Measurements from ENCODE around the gene ACYP2.
A peak's percentile ranks its signal among the peaks of the same experiment; 100 is the strongest.
"Not testable (repeated sequence)": the region's sequence is repeated elsewhere in the genome, so short reads cannot be mapped to it uniquely, and the experiment has no call there.

The ACYP2 gene
- 9.3 to 13.2 (median 10.4) reads per million in 4 donors for total RNA-seq

DNA sequence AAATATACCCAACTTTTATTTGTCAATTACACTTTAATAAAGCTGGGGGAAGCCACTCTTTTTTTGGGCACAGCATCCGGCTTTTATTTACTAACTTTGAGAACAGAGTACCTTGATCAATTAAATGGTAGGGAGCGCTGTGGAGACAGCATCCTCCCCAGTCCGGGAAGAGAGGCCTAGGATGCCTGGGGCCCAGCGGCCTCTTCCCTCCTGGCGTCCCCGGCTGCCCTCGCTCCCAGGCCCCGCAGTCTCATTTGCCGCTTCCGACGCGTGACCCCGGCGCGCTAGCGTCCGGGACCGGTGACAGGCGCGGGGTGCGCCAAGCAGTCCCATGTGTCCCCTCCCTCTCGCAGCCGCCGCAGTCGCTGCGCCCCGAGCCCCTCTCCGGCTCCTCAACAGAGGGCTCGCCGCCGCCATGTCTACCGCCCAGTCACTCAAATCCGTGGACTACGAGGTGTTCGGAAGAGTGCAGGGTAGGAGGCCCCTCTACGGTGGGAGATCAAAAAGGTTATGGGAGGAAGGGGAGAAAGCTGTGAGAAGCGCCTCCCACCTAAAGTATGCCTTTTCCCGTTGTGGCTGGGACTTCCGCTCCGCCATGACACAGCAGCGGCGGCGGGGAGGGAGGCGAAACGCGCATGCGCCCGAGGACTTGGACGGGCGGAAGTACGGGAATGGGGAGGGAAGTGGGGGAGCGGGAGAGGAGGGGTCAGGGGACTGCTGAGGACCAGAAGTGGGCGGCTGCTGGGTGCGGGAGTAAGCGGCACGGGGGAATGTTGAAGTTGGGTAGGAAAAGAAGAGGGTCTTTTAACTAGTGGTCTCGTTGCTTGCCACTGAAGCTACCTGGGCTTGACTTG lies at the start of gene ACYP2:
Gene ACYP2, plus strand, starts transcription at position 332 of the 854 bp plus-strand sequence.
- DNase-seq: peak; percentile 80 to 93 (median 86)

DNA sequence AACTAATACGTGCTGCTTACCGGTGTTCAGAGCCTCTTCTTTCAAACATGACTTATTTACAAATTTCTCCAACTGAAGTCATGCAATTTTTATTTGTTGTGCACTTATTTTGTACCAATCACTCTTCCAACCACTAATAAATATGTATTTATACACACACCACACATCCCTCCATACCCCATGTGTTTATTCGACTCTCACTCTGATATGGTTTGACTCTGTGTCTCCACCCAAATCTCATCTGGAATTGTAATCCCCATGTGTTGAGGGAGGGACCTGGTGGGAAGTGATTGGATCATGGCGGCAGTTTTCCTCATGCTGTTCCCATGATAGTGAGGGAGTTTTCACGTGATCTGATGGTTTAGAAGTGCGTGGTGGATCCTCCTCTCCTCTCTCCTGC lies 49.5 kb upstream of the ACYP2 start:
- no peak for DNase-seq

DNA sequence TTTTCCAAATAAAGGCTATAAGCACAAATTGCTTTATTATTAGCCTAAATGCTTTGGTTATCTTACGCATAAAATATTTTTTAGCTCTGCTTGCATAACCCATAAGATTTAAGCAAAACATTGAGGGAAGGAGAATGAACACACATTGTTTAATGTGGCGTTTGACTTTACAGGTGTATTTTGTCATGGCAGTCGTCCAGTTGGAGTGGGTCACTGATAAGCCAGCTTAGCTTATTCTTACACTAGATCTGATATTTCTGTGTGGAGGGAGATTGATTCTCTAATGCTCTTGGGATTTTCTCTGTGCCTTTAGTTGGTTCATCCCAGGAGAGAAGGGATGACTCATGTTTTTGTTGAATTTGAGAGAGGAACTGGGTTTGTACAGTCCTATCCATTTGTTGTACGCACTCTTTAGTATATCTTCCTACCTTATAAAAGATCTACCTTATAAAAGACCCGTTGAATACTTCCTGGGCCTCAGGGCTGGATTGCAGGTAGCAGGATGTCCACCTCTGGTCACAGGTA lies 47.5 kb upstream of the ACYP2 start:
- DNase-seq: no peak

DNA sequence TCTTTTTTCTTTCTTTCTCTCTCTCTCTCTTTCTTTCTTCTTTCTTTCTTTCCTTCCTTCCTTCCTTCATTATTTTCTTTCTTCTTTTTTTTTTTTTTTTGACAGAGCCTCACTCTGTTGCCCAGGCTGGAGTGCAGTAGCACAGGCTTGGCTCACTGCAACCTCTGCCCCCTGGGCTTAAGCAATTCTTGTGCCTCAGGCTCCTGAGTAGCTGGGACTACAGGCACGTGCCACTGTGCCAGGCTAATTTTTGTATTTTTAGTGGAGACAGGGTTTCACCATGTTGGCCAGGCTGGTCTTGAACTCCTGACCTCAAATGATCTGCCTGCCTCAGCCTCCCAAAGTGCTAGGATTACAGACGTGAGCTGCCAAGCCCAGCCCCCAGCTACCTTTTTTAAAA lies 42.9 kb upstream of the ACYP2 start:
- not testable (repeated sequence) for DNase-seq

DNA sequence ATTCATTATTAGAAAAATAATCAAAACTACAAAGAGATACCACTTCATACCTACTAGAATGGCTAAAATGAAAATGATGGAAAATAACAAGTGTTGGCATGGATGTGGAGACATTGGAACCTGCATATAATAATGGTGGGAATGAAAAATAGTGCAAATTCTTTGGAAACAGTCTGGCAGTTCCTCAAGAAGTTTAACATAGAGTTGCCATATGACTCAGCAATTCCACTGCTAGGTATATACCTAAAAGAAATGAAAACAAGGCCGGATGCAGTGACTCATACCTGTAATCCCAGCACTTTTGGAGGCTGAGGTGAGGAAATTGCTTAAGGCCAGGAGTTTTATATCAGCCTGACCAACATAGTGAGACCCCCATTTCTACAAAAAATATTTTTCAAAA lies 41.6 kb upstream of the ACYP2 start:
- DNase-seq: peak in 1 of 5 donors; percentile 74

DNA sequence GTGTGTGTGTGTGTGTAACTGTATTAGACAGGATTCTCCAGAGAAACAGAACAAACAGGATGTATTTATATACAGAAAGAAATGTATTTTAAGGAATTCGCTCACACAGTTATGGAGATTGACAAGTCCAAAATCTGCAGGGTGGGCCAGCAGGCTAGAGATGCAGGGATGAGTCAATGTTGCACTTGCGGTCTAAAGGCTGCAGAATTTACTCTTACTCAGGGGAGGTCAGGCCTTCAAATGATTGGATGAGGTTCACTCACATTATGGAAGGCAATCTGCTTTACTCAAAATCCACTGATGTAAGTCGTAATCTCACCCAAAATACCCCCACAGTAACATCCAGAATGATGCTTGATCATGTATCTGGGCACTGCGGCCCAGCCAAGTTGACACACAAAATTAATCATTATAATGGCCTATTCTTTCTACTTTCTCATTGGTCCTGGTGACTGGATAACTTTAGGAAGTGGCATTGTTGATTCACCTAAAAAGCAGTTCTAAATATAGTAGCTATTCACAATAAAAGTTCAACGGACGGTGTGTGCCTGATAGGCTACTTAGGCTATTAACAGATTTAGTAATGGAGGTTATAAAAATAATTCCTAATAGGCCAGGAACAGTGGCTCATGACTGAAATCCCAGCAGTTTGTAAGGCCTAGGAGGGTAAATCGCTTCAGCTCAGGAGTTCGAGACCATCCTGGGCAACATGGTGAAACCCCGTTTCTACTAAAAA lies 40.6 kb upstream of the ACYP2 start:
- no peak for DNase-seq

DNA sequence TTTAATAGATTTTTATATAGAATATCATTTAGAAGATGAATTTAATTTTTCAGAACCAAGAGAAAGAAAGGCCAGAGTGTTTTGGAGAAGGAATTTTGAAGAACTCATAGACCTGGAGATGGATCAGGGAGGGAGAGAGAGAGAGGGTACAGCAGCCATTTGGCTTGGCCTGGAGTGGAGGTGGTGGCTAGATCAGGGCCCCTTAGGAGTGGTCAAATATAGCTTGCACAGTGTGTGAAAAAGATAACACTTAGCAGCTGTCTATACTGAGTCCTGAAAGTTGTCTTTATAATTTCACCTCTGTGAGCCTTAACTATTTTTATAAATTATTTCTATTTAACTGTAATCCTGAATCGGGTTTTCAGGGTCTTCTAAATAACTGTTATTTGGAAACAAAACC lies 38.8 kb upstream of the ACYP2 start:
- DNase-seq: no peak

DNA sequence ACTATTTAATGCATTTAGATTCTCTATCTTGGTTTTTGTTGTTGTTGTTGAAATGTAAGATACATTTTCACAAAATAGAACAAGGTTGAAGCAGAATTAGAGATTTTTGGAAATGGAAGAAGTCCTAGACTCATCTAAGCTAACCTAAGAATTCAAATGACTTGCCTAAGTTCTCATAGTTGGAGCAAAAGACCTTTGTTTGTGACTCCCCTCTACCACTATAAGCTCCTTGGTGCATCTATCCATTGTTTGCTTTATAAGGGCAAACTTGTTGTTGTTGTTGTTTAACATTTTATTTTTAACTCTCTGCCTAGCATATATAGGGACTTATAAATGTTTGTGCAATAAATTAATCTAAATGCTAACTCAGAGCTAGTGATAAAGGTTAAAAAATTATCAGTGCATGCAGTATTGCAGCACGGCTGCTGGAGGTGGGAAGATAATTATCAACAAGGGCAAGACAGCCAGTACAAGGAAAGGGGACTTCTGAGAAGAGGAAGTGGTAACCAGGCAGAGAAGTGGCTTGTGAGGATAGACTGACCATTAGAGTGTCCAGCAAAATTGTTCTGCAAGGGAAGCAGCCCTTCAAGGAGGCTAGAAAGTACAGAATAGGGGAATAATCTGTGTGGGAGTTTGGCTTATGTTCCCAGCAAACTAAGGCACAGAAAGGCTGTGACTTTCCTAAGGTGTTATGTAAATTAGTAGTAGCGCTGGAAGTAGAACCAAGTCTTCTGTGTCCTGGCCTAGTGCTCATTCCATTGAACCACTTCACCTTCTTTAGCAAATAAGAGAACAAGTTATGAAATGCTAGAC lies 38.1 kb upstream of the ACYP2 start:
- no peak for DNase-seq

DNA sequence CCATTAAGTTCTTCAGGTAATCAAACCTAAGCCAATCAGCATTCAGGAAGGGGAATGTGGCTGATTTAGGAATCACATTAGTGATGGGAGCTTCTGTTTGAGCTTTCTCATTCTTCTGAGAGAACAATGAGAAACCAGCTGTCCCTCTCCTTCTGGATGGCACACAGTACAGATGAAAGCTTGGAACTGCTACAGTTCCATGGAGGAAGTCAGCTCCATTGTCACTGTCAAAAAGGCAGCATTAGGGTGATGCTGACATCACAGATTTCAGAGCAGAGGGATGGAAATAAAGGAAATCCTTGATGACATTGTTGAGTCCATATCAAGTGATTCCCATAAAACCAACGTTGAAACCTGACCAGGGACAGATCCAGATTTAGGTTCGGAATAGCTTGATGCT lies 36.1 kb upstream of the ACYP2 start:
- DNase-seq: no peak

DNA sequence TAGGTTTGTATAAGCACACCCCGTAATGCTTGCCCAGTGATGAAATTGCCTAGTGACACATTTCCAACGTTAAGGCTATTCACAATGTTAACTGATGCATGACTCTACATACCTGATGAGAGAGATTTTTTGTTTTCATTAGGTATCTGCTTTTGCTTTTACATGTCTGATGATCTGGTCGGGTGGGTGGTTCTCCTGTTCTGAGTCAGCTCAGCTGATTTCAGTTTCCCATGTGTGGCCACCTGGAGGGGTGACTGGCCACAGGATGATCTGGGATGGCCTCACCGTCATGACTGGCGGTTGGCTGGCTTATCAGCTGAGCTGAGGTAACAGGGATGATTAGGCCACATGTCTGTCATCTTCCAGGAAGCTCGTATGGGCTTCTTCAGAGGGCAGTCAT lies 33.8 kb upstream of the ACYP2 start:
- DNase-seq: peak in 1 of 5 donors; percentile 78

DNA sequence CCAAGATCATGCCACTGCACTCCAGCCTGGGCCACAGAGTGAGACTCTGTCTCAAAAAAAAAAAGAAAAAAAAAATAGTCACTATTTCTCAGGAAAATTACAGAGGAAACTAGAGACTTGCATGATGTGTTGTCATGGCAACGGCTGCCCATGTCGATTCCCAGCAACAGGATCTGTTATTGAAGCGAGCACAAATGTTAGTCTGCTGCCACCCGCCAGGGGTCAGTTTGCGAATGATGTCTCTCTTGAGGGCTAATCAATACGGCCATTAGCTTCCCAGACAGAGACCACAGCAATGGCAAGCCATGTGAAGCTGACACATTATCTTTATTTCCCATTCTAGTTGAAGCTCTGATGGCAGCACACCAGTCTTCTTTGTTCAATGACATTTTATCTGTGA lies 32.4 kb upstream of the ACYP2 start:
- no peak for DNase-seq

DNA sequence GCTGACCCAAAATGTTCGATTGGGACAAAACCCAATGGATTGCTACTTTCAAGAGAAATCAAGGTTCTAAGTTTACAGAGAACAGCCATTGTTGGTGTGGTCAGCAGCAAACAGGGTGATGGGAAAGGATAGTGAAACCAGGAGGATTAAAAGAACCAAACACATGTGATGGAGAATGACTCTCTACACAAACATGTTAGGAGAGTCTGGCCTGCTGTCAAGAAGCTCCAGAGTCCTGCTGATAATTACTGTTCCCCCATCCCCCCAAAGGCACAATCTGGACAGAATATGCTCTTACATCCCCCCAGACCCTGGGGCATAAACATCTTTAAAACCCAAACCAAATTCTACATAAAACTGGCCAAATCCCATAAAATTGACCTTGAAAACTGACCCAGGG lies 32.0 kb upstream of the ACYP2 start:
- DNase-seq: no peak

DNA sequence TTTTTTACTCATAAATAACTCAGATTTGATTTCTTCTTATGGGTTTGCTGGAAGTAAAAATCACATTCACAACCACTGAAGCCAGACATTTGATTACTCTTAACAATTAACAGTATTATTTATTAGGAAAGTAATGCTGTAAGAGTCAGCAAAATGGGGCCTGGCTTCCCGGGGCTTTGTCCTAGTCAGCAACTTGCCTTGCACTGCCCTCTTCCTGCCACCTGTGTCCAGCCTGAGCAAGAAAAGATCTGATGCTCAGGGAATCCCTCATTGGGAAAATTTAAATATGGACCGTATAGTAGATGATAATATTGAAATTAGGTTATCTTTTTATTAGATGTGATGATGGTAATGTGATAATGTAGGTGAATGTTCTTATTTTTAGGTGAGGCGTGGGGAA lies 30.8 kb upstream of the ACYP2 start:
- no peak for DNase-seq

DNA sequence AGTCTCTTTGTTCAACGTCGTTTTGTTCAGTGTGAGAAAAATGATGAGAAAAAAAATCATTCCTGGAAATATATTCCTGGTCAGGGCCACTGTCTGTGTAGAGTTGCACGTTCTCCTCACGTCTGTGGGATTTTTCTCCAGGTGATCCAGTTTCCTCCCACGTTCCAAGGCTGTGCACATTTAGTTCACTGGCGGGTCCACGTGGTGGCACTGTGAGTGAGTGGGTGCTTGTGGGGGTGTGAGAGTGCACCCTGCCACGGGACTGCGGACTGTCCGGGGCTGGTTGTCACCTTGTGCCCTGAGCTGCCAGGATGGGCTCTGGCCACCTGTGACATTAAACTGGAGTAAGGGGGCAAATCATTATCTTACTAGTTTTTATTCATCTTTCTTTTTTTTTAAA lies 30.3 kb upstream of the ACYP2 start:
- no peak for DNase-seq

DNA sequence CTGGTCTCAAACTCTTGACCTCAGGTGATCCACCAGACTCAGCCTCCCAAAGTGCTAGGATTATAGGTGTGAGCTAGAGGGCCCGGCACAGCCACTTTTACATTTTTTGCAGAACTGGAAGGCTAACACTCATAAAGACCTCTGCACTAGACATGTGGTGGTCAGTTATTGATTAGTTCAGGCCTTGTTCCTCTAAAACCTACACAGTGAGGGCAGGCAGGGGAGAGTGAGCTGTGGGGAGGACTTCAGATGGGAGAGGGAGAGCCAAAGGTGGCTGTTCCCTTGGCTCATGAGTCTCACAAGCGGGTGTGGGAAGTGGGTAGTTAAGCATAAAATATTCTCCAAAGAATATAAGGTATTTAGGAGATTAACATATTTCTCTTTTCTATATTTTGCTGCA lies 29.3 kb upstream of the ACYP2 start:
- no peak for DNase-seq

DNA sequence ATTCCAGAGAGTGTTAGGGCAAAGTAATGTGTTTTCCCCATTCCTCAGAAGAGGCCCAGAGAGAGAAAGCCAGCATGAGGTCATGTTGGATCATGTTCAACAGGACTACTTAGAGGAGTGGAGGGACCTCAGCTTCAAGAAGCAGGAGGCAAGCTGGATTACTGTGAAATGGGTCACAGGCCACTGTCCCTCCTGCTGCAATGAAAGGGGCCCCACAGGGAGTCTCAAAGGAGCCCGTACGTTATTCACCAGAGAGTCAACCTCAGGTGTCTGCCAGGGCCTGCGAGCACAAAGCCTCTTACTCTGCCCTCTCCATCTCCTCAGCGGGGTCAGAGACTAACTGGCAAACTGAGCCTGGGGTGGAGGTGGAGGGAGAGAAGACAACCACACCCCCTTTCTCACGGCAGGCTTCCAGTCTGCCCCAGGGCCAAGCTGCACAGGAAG lies 27.2 kb upstream of the ACYP2 start:
- DNase-seq: no peak

DNA sequence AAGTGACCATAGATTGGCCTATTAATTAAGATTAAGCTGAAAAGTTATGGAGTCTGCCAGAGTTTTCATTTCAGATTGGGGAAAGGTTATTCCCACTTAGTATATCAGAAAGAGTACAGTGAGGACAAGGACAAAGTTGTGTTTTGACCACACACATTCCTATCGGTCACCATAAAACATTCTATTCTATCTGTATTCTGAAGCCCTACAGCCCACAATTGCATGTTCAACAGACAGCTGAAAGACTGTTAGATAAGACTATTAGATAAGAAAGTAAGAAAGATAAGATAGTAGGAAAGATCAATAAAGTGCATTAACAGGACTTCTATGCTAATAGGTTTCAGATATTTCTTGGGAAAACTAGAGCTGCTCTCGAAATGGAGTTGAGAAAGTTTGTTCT lies 26.7 kb upstream of the ACYP2 start:
- no peak for DNase-seq

DNA sequence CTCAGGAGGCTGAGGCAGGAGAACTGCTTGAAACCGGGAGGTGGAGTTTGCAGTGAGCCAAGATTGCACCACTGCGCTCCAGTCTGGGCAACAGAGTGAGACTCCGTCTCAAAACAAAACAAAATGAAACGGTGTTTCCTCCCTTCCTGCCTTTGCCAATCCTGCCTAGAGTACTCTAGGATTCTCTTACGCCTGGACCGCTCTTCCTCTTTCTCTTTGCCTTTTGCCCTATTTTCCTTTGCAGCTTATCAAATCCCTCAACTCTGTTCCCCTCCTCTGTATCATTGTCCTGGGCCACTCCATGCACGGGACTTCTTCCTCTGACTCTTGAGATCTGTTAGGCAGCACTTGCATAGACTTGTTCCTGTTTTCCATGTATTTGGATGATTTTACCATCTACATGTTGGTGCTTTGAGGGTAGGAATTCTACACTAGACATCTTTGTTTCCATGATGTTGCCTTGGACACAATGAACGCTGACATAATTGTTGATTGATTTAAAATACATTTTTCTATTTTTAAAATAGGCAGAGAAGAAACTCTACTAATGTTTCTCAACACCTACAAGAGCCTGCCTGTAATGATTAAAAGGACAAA lies 24.8 kb upstream of the ACYP2 start:
- DNase-seq: no peak

DNA sequence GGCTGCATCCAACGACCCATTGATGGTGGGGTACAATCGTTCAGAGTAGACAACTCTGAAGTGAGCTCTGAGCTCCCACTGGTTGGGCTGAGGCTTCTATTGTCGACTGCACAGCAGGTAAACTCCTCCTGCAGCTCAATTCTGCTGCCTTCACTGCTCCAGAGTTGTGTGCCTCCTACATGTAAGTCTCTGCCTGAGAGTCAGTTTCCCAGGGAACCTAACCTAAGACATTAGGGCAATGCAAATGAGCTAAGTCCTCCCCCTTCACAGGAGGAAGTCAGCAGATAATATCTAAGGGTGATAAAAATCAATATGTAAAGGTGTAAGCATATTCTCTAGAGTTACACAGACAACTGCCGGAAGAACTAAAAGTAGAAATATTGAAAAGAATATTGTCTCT lies 22.5 kb upstream of the ACYP2 start:
- DNase-seq: peak in 1 of 5 donors; percentile 6

DNA sequence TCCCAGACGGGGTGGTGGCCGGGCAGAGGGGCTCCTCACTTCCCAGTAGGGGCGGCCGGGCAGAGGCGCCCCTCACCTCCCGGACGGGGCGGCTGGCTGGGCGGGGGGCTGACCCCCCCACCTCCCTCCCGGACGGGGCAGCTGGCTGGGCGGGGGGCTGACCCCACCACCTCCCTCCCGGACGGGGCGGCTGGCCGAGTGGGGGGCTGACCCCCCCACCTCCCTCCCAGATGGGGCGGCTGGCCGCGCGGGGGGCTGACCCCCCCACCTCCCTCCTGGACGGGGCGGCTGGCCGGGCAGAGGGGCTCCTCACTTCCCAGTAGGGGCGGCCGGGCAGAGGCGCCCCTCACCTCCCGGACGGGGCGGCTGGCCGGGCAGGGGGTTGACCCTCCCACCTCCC lies 20.0 kb upstream of the ACYP2 start:
- not testable (repeated sequence) for DNase-seq

DNA sequence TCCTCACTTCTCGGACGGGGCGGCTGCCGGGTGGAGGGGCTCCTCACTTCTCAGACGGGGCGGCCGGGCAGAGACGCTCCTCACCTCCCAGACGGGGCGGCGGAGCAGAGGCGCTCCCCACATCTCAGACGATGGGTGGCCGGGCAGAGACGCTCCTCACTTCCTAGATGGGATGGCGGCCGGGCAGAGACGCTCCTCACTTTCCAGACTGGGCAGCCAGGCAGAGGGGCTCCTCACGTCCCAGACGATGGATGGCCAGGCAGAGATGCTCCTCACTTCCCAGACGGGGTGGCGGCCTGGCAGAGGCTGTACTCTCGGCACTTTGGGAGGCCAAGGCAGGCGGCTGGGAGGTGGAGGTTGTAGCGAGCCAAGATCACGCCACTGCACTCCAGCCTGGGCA lies 19.3 kb upstream of the ACYP2 start:
- DNase-seq: not testable (repeated sequence)

DNA sequence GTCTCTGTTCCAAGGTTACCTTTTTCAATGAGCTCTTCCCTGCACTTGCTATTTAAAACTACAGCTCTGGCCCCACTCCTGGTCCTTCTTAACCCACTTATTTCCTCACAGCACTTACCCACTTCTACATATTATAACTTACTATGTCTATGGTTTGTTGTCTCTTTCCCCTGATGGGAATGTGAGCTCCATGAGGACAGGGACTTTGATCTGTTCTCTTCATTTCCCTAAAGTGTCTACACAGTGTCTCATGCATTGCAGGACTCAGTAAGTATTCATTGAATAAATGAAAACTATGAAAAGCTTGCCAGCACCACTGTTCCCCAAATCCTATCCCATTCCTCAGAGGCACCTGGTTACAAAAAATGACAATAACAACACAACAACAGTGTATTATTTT lies 18.3 kb upstream of the ACYP2 start:
- DNase-seq: no peak

DNA sequence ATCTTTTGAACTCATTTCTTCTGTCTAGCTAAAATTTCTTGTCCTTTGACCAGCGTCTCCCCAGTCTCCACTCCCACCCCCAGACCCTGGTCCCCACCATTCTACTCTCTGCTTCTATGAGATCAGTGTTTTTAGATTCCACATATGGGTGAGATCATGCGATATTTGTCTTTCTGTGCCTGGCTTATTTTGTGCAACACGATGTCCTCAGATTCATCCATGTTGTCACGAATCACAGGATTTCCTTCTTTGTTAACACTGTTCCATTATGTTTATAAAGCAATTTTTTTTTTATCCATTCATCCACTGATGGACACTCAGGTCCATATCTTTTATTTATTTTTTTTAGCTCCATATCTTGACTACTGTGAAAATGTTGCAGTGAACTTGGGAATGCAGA lies 16.0 kb upstream of the ACYP2 start:
- no peak for DNase-seq

Measured in T-helper 1 cell (primary cell).